GM12874 (cell line): ENCODE results near the gene C3orf52.
A peak's percentile ranks its signal among the peaks of the same experiment; 100 is the strongest.

Source experiments
- TF ChIP-seq, protein P1 (sequence below): IDR thresholded peaks from 2 replicates; pipeline ENCODE4 v1.5.1; 2011; ENCODE audit warnings: low read depth, mild to moderate bottlenecking, control low read depth, low read length, moderate library complexity; ENCODE audit not compliant: insufficient read depth

Gene C3orf52, protein sequence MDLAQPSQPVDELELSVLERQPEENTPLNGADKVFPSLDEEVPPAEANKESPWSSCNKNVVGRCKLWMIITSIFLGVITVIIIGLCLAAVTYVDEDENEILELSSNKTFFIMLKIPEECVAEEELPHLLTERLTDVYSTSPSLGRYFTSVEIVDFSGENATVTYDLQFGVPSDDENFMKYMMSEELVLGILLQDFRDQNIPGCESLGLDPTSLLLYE

GRCh38 chr3:112086076-112086854 lies at the start of gene C3orf52:
TSS of gene C3orf52 (plus strand) at chr3:112086389. CDS start at chr3:112086408, 19 bp downstream.
- TF ChIP-seq, protein P1, sequence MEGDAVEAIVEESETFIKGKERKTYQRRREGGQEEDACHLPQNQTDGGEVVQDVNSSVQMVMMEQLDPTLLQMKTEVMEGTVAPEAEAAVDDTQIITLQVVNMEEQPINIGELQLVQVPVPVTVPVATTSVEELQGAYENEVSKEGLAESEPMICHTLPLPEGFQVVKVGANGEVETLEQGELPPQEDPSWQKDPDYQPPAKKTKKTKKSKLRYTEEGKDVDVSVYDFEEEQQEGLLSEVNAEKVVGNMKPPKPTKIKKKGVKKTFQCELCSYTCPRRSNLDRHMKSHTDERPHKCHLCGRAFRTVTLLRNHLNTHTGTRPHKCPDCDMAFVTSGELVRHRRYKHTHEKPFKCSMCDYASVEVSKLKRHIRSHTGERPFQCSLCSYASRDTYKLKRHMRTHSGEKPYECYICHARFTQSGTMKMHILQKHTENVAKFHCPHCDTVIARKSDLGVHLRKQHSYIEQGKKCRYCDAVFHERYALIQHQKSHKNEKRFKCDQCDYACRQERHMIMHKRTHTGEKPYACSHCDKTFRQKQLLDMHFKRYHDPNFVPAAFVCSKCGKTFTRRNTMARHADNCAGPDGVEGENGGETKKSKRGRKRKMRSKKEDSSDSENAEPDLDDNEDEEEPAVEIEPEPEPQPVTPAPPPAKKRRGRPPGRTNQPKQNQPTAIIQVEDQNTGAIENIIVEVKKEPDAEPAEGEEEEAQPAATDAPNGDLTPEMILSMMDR, result no peak

DNA sequence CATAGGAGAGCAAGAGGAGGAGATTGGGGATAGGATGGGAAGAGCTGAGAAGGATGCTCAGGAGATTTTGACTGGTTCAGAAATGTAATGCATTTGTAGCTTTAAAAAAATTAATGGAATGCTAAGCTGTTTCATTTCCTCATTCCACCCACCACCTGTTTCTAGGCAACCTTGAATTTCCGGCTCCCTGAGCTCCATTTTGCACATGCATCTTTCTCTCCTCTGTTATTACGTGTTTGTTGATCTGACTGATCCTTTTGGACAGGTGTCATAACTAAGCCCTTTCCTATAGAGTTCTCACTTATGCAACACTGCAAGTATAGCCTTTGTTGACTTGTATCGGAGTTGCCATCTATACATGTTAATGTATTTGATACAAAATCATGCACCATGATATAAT lies 47.3 kb upstream of the C3orf52 start:
- TF ChIP-seq, protein P1, result no peak

DNA sequence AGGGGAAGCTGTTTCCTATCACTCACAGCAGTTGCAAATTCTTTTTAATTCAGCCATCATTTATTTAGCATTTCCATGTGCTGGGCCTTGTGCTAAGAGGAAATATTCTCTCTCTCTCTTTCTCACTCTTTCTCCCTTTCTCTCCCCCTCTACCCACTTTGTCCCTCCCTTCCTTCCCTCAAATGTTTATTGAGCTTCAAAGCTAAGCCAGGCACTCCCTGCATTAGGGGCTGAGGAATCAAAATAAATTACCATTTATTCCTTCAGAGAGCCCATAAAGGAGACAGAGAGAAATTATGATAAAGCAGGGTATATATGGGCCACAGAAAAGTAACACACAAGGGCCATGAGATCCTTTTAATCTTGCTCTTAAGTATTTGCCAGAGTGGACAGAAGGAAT lies 44.9 kb upstream of the C3orf52 start:
- TF ChIP-seq, protein P1, result no peak

GRCh38 chr3:112042842-112043280 lies 43.3 kb upstream of the C3orf52 start:
- TF ChIP-seq, protein P1, result no peak

DNA sequence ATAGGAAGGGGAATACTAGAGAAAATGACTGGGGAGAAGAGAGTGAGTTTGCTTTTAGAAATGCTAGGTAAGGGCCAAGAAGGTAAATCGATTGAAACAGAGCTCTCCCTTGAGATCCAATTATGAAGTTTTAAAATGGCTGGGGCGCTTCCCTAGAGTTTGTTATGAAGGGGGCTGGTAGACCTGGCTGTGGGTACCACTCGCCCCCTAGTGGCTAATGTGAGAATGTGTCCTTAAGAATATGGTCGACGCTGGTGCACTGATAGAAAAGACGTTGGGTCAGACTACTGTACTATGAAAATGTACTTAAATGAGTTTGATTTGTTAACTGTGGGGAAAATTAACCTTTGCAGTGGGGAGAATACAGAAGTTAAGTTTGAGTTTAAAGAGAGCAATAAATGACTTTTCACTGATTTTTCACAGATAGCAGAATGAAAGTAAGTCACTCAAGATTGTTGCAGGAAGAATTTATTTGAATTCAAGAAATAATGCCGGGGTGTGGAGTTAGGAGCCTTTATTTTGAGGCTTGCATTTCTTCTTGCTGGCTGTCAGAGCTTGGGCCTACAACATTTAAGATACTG lies 42.5 kb upstream of the C3orf52 start:
- TF ChIP-seq, protein P1, result peak; percentile 84

- TF ChIP-seq, protein P1, result no peak
These were observed 39.6 kb upstream of the C3orf52 start for GRCh38 chr3:112046599-112046998.

DNA sequence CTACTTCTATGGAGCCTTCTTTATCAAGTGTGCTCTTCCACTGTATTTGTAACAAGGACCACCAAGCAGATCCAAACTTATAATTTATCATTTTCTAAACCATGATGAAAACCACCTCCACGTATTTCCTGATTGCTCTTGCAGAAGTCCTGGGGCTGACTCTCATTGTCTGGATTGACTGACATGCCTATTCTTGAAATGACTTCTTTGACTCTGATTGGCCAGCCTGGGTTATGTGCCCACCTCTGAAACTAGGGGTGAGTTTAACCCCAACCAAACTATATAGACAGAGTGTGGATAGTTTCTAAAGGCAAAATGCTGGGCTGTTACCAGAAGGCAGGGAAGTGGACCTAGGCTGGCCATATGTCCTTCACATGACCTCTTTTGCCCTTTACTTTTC lies 38.9 kb upstream of the C3orf52 start:
- TF ChIP-seq, protein P1, result no peak
